ENCODE results near the gene MORC2.

Gene MORC2

DNA sequence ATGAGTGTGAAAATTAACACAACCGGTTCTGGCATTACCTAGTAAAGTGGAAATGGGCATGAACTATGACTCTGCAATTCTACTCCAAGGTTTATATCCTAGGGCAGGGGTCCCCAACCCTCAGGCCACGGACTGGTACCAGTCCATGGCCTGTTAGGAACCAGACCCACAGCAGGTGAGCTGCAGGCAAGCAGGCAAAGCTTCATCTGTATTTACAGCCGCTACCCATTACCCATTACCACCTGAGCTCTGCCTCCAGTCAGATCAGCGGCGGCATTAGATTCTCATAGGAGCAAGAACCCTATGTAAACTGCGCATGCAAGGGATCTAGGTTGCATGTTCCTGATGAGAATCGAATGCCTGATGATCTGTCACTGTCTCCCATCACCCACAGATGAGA, 49.8 kb downstream of the MORC2 start:
- H3K4me1 ChIP-seq (ENCODE audit: control insufficient read depth, insufficient read depth, low read length): no peaks in the 10 kb centered on the region
- no peak overlapping the region for H3K4me2 ChIP-seq (ENCODE audit: low read length)
- no peak overlapping the region for H3K9ac ChIP-seq (ENCODE audit: low read depth, low read length)
- H3K27me3 ChIP-seq (ENCODE audit: control insufficient read depth, insufficient read depth, low read length): no peaks in the 10 kb centered on the region
- H3K4me3 ChIP-seq (ENCODE audit: low read length): no peak overlapping the region
- no peaks in the 10 kb centered on the region for H3K9me3 ChIP-seq (replicated peaks; ENCODE audit: low read length)
- no peaks in the 10 kb centered on the region for H3K36me3 ChIP-seq (ENCODE audit: insufficient read depth, low read length)

GRCh38 chr22:30910358-30910757, 58.2 kb downstream of the MORC2 start:
- Histone ChIP-seq H3K4me3 (ENCODE audit: low read length) (no peak overlapping the region), H3K9ac (ENCODE audit: low read depth, low read length) (no peak overlapping the region), H3K9me3 (replicated peaks; ENCODE audit: low read length) (no peaks in the 10 kb centered on the region), H3K36me3 (ENCODE audit: insufficient read depth, low read length) (no peaks in the 10 kb centered on the region), H3K27me3 (ENCODE audit: control insufficient read depth, insufficient read depth, low read length) (no peaks in the 10 kb centered on the region), H3K4me2 (ENCODE audit: low read length) (no peak overlapping the region), H3K4me1 (ENCODE audit: control insufficient read depth, insufficient read depth, low read length) (no peaks in the 10 kb centered on the region)

GRCh38 chr22:30909306-30909705, 59.3 kb downstream of the MORC2 start:
- Histone ChIP-seq H3K36me3 (ENCODE audit: insufficient read depth, low read length) (no peaks in the 10 kb centered on the region), H3K4me2 (ENCODE audit: low read length) (no peak overlapping the region), H3K9ac (ENCODE audit: low read depth, low read length) (no peak overlapping the region), H3K27me3 (ENCODE audit: control insufficient read depth, insufficient read depth, low read length) (no peaks in the 10 kb centered on the region), H3K9me3 (replicated peaks; ENCODE audit: low read length) (no peaks in the 10 kb centered on the region), H3K4me1 (ENCODE audit: control insufficient read depth, insufficient read depth, low read length) (no peaks in the 10 kb centered on the region), H3K4me3 (ENCODE audit: low read length) (no peak overlapping the region)

DNA sequence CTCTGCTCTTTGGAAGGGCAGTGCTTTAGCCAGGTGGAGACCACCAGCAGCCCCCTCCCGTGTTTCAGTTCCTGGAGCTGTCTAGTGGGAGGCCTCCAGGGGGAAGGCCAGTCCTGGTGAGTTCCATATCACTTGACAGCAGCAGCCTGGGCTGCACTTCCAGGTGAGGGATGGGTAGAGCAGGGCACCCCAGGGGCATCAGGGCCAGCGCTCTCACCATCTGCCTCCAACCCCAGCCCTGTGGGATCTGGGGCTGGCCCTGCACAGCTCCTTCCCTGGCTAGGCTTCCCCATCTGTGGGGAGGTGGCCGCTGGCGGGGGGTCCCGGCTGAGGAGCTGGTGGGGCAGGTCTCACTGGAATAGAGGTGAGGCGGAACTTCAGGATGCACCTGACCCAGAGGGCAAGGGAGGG, 60.5 kb downstream of the MORC2 start:
- no peaks in the 10 kb centered on the region for H3K27me3 ChIP-seq (ENCODE audit: control insufficient read depth, insufficient read depth, low read length)
- no peaks in the 10 kb centered on the region for H3K9me3 ChIP-seq (replicated peaks; ENCODE audit: low read length)
- H3K4me3 ChIP-seq (ENCODE audit: low read length): no peak overlapping the region
- no peak overlapping the region for H3K4me2 ChIP-seq (ENCODE audit: low read length)
- no peak overlapping the region for H3K9ac ChIP-seq (ENCODE audit: low read depth, low read length)
- no peaks in the 10 kb centered on the region for H3K4me1 ChIP-seq (ENCODE audit: control insufficient read depth, insufficient read depth, low read length)
- no peaks in the 10 kb centered on the region for H3K36me3 ChIP-seq (ENCODE audit: insufficient read depth, low read length)

- Histone ChIP-seq H3K9me3 (replicated peaks; ENCODE audit: low read length) (no peaks in the 10 kb centered on the region), H3K4me2 (ENCODE audit: low read length) (no peak overlapping the region), H3K27me3 (ENCODE audit: control insufficient read depth, insufficient read depth, low read length) (no peaks in the 10 kb centered on the region), H3K4me1 (ENCODE audit: control insufficient read depth, insufficient read depth, low read length) (no peaks in the 10 kb centered on the region), H3K36me3 (ENCODE audit: insufficient read depth, low read length) (no peaks in the 10 kb centered on the region), H3K9ac (ENCODE audit: low read depth, low read length) (no peak overlapping the region), H3K4me3 (ENCODE audit: low read length) (no peak overlapping the region)
Observed at GRCh38 chr22:30906946-30907345, 61.6 kb downstream of the MORC2 start.

GRCh38 chr22:30906411-30906810, 62.2 kb downstream of the MORC2 start:
- no peaks in the 10 kb centered on the region for H3K27me3 ChIP-seq (ENCODE audit: control insufficient read depth, insufficient read depth, low read length)
- no peaks in the 10 kb centered on the region for H3K36me3 ChIP-seq (ENCODE audit: insufficient read depth, low read length)
- H3K4me2 ChIP-seq (ENCODE audit: low read length): no peak overlapping the region
- no peak overlapping the region for H3K4me3 ChIP-seq (ENCODE audit: low read length)
- no peaks in the 10 kb centered on the region for H3K9me3 ChIP-seq (replicated peaks; ENCODE audit: low read length)
- no peaks in the 10 kb centered on the region for H3K4me1 ChIP-seq (ENCODE audit: control insufficient read depth, insufficient read depth, low read length)
- H3K9ac ChIP-seq (ENCODE audit: low read depth, low read length): no peak overlapping the region

DNA sequence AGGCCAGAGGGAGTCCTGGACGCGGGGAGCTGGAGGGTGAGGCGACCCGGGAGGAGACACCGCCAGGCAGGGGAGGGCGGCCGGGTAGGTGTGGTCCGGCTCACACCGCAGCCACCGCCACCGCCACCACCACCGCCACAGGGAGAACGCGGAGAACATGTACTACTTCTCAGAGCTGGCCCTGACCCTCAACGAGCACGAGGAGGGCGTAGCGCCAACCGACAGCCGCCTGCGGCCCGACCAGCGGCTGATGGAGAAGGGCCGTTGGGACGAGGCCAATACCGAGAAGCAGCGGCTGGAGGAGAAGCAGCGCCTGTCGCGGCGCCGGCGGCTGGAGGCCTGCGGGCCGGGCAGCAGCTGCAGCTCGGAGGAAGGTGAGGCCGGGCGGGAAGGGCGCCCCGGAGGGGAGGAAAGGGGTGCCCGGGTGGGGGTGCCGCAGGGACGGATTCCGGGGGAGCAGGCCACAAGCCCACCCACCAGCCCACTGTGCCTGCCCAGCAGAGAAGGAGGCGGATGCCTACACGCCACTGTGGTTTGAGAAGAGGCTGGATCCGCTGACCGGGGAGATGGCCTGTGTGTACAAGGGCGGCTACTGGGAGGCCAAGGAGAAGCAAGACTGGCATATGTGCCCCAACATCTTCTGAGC, 62.8 kb downstream of the MORC2 start:
- H3K4me2 ChIP-seq (ENCODE audit: low read length): no peak overlapping the region
- no peaks in the 10 kb centered on the region for H3K4me1 ChIP-seq (ENCODE audit: control insufficient read depth, insufficient read depth, low read length)
- no peak overlapping the region for H3K4me3 ChIP-seq (ENCODE audit: low read length)
- H3K9ac ChIP-seq (ENCODE audit: low read depth, low read length): no peak overlapping the region
- no peaks in the 10 kb centered on the region for H3K27me3 ChIP-seq (ENCODE audit: control insufficient read depth, insufficient read depth, low read length)
- no peaks in the 10 kb centered on the region for H3K36me3 ChIP-seq (ENCODE audit: insufficient read depth, low read length)
- no peaks in the 10 kb centered on the region for H3K9me3 ChIP-seq (replicated peaks; ENCODE audit: low read length)

GRCh38 chr22:30903876-30904460, 64.6 kb downstream of the MORC2 start:
- Histone ChIP-seq H3K9me3 (replicated peaks; ENCODE audit: low read length) (no peaks in the 10 kb centered on the region), H3K27me3 (ENCODE audit: control insufficient read depth, insufficient read depth, low read length) (no peaks in the 10 kb centered on the region), H3K9ac (ENCODE audit: low read depth, low read length) (no peak overlapping the region), H3K36me3 (ENCODE audit: insufficient read depth, low read length) (no peaks in the 10 kb centered on the region), H3K4me1 (ENCODE audit: control insufficient read depth, insufficient read depth, low read length) (no peaks in the 10 kb centered on the region), H3K4me2 (ENCODE audit: low read length) (no peak overlapping the region), H3K4me3 (ENCODE audit: low read length) (no peak overlapping the region)

DNA sequence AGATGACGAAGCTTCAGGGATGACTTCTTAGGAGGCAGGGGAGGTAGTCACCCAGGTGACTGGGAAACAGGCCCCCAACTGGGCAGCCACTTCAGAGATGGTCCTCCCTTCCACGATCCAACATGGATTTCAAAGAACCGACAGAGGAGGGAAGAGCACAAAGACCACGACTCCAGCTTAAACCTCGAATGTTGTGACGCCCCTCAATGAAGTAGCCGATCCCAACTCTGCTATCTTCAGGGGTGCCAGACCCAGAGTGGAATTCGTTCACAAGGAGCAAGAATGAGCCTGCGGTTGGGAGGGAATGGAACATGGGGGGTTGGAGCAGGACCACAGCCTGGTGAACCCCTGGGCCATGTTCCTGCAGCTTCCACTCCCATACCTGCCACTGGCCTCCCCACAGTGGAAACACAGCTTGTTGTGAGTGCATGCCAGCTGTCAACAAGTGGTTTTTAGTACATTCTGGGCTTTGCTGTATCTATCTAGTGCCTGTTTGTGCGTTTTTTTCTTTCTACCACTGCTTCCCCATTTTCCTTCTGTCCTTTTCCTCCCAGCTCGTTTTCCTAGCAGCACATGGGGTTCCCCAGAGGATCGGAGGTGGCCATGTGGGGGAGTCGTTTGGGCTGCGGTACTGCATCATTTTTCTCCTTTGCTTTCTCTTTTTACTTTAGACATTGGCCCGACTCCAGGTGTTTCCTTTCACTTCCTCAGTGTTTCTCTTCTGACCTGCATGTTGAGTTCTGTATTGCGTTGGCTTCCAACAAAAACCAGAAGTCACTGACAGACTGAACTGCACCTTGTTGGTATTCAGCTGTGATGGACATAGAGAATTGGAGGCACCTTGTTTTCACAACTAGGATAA, 65.8 kb downstream of the MORC2 start:
- Histone ChIP-seq H3K4me1 (ENCODE audit: control insufficient read depth, insufficient read depth, low read length) (no peaks in the 10 kb centered on the region), H3K9ac (ENCODE audit: low read depth, low read length) (no peak overlapping the region), H3K36me3 (ENCODE audit: insufficient read depth, low read length) (no peaks in the 10 kb centered on the region), H3K4me3 (ENCODE audit: low read length) (no peak overlapping the region), H3K4me2 (ENCODE audit: low read length) (no peak overlapping the region), H3K9me3 (replicated peaks; ENCODE audit: low read length) (no peaks in the 10 kb centered on the region), H3K27me3 (ENCODE audit: control insufficient read depth, insufficient read depth, low read length) (no peaks in the 10 kb centered on the region)

- Histone ChIP-seq H3K4me2 (ENCODE audit: low read length) (no peak overlapping the region), H3K4me3 (ENCODE audit: low read length) (no peak overlapping the region), H3K4me1 (ENCODE audit: control insufficient read depth, insufficient read depth, low read length) (no peaks in the 10 kb centered on the region), H3K27me3 (ENCODE audit: control insufficient read depth, insufficient read depth, low read length) (no peaks in the 10 kb centered on the region), H3K9ac (ENCODE audit: low read depth, low read length) (no peak overlapping the region), H3K36me3 (ENCODE audit: insufficient read depth, low read length) (peaks cover 3% of the 10 kb centered on the region), H3K9me3 (replicated peaks; ENCODE audit: low read length) (no peaks in the 10 kb centered on the region)
Observed at GRCh38 chr22:30894371-30894740, 74.2 kb downstream of the MORC2 start.

GRCh38 chr22:30893434-30894370, 74.9 kb downstream of the MORC2 start:
- Histone ChIP-seq H3K4me2 (ENCODE audit: low read length) (no peak overlapping the region), H3K4me3 (ENCODE audit: low read length) (no peak overlapping the region), H3K9ac (ENCODE audit: low read depth, low read length) (no peak overlapping the region), H3K4me1 (ENCODE audit: control insufficient read depth, insufficient read depth, low read length) (no peaks in the 10 kb centered on the region), H3K36me3 (ENCODE audit: insufficient read depth, low read length) (peaks cover 3% of the 10 kb centered on the region), H3K9me3 (replicated peaks; ENCODE audit: low read length) (no peaks in the 10 kb centered on the region), H3K27me3 (ENCODE audit: control insufficient read depth, insufficient read depth, low read length) (no peaks in the 10 kb centered on the region)
